PC-9 (cell line): ENCODE measurements around the gene GMDS. TPM values are rescaled to one million over a fixed set of nuclear protein-coding genes. Genes with fewer than 3 reads are reported as not detected.
A peak's percentile ranks its signal among the peaks of the same experiment; 100 is the strongest.

Experiments used
- BruUV-seq: library from RNA; stranded (reverse); fragments of 400-500 nt; replicated peaks from 2 replicates; lab custom pipeline; 2021; lab: Mats Ljungman, UMichigan
- CTCF ChIA-PET: fragments of 300-600 bp; sonication (Branson Sonifier 250); formaldehyde crosslinking; loops from one replicate; lab custom pipeline; 2022; ENCODE audit warnings: antibody characterized with exemption; lab: Charles Lee
- POLR2A ChIA-PET: fragments of 300-600 bp; sonication (Branson Sonifier 250); formaldehyde crosslinking; loops from one replicate; lab custom pipeline; 2022; ENCODE audit warnings: antibody characterized with exemption; ENCODE audit not compliant: unreplicated experiment; lab: Charles Lee
- DNase-seq, 2 experiments: peaks; one replicate each; pipeline versions ENCODE4 v3.0.0 to v3.0.0-alpha.2; 2015 to 2022; ENCODE audit warnings: mixed read lengths in 1 of 2
- H2AFZ ChIP-seq: fragments of 200-600 bp; sonication (generic); 2 replicates; pipeline ENCODE4 v1.8.1; 2017; ENCODE audit warnings: antibody characterized with exemption
- H3F3A ChIP-seq: fragments of 200-600 bp; sonication (generic); 2 replicates; pipeline ENCODE4 v1.8.1; 2017; ENCODE audit warnings: antibody characterized with exemption, mild to moderate bottlenecking, low read depth; ENCODE audit not compliant: insufficient read depth
- H3K27ac ChIP-seq: fragments of 200-600 bp; sonication (generic); 2 replicates; pipeline ENCODE4 v1.6.1; 2016; ENCODE audit warnings: mixed run types
- H3K27me3 ChIP-seq: fragments of 200-600 bp; sonication (generic); 2 replicates; pipeline ENCODE4 v1.6.1; 2016; ENCODE audit warnings: low read depth, mixed run types; ENCODE audit not compliant: insufficient read depth
- H3K36me3 ChIP-seq: fragments of 200-600 bp; sonication (generic); 2 replicates; pipeline ENCODE4 v1.6.1; 2016; ENCODE audit warnings: low read depth, mixed run types
- H3K4me1 ChIP-seq: fragments of 200-600 bp; sonication (generic); replicated peaks from 2 replicates; pipeline ENCODE4 v1.6.1; 2016; ENCODE audit warnings: mixed run types; ENCODE audit not compliant: insufficient read depth
- H3K4me2 ChIP-seq: fragments of 200-600 bp; sonication (generic); 2 replicates; pipeline ENCODE4 v1.6.1; 2017; ENCODE audit warnings: mixed run types
- H3K4me3 ChIP-seq: fragments of 200-600 bp; sonication (generic); 2 replicates; pipeline ENCODE4 v1.6.1; 2016; ENCODE audit warnings: mixed run types
- H3K79me2 ChIP-seq: fragments of 200-600 bp; sonication (generic); 2 replicates; pipeline ENCODE4 v1.6.1; 2017; ENCODE audit warnings: low read depth, mixed run types
- H3K9me2 ChIP-seq: fragments of 200-600 bp; sonication (generic); 2 replicates; pipeline ENCODE4 v1.8.1; 2017; ENCODE audit warnings: mild to moderate bottlenecking; ENCODE audit not compliant: insufficient read depth
- H3K9me3 ChIP-seq: fragments of 200-600 bp; sonication (generic); 2 replicates; pipeline ENCODE4 v1.8.1; 2016; ENCODE audit warnings: low read depth; ENCODE audit not compliant: insufficient read depth
- H4K20me1 ChIP-seq: fragments of 200-600 bp; sonication (generic); 2 replicates; pipeline ENCODE4 v1.8.1; 2017; ENCODE audit not compliant: insufficient read depth
- CTCF ChIP-seq: fragments of 200-600 bp; sonication (generic); conservative IDR thresholded peaks from 2 replicates; pipeline ENCODE4 v1.6.1; 2017; ENCODE audit warnings: mixed run types, antibody characterized with exemption, mild to moderate bottlenecking, moderate library complexity
- EZH2 ChIP-seq: fragments of 200-600 bp; sonication (generic); IDR thresholded peaks from 2 replicates; pipeline ENCODE4 v1.8.0; 2017; ENCODE audit warnings: antibody characterized with exemption, low read depth
- intact Hi-C: fragments of 100-400 bp; cut with micrococcal nuclease; formaldehyde crosslinking; loops from one replicate; pipeline ENCODE4 v1.10.0; 2022; ENCODE audit not compliant: unreplicated experiment
- total RNA-seq: library from RNA; stranded (reverse); gene quantifications from 2 replicates; pipeline ENCODE4 v1.2.3, GENCODE V29; 2021

The GMDS gene
- total RNA-seq, 1 experiment from 2014 or later: 30.1 TPM

GRCh38 chr6:1915226-1915625, 330.2 kb downstream of the GMDS start:
- Histone ChIP-seq H3K27me3 (no peaks in the 10 kb centered on the region), H3K79me2 (no peaks in the 10 kb centered on the region), H3K27ac (no peak overlapping the region), H3K9me2 (no peaks in the 10 kb centered on the region), H3K4me1 (peaks cover 30% of the 10 kb centered on the region), H3K36me3 (no peaks in the 10 kb centered on the region), H3K4me3 (no peak overlapping the region), H3K9me3 (no peaks in the 10 kb centered on the region), H3K4me2 (no peak overlapping the region), H2AFZ (no peak overlapping the region), H3F3A (peaks cover 26% of the 10 kb centered on the region), H4K20me1 (no peaks in the 10 kb centered on the region)
- TF ChIP-seq EZH2: no peak
- TF ChIP-seq CTCF: no peak
- DNase-seq: no peak
- BruUV-seq: no TSS peak
- ChIA-PET POLR2A (no interaction called here), CTCF (no interaction called here)
- intact Hi-C loops: loop anchor here (5.0 to 10.0 kb wide), 2 partner anchors 187 to 850 kb away; partner anchors contain the start of gene WRNIP1

GRCh38 chr6:1913577-1913976, 331.8 kb downstream of the GMDS start:
- Histone ChIP-seq H3K9me3 (no peaks in the 10 kb centered on the region), H3K4me3 (no peak overlapping the region), H3K27ac (no peak overlapping the region), H3K27me3 (no peaks in the 10 kb centered on the region), H3F3A (peaks cover 24% of the 10 kb centered on the region), H3K79me2 (no peaks in the 10 kb centered on the region), H3K4me1 (peaks cover 30% of the 10 kb centered on the region), H3K4me2 (no peak overlapping the region), H4K20me1 (no peaks in the 10 kb centered on the region), H3K36me3 (no peaks in the 10 kb centered on the region), H3K9me2 (no peaks in the 10 kb centered on the region), H2AFZ (no peak overlapping the region)
- ChIA-PET CTCF (no interaction called here), POLR2A (interaction anchor here (0.7 kb wide), 1 partner anchor 822 kb away, joined by 5 read pairs; no protein-coding TSS in a partner anchor)
- no peak for DNase-seq
- intact Hi-C loops: loop anchor here (10.0 kb wide), 1 partner anchor 851 kb away; the partner anchor contains the start of gene WRNIP1
- TF ChIP-seq CTCF: no peak
- no TSS peak for BruUV-seq

GRCh38 chr6:1912731-1913130, 332.7 kb downstream of the GMDS start:
- peak in 1 of 2 experiments; percentile 35 for DNase-seq
- intact Hi-C loops: loop anchor here (10.0 kb wide), 1 partner anchor 852 kb away; the partner anchor contains the start of gene WRNIP1
- Histone ChIP-seq H3K27me3 (no peaks in the 10 kb centered on the region), H3K36me3 (no peaks in the 10 kb centered on the region), H3K79me2 (no peaks in the 10 kb centered on the region), H3F3A (peaks cover 16% of the 10 kb centered on the region), H3K4me1 (peaks cover 22% of the 10 kb centered on the region), H2AFZ (no peak overlapping the region), H3K4me2 (no peak overlapping the region), H3K4me3 (no peak overlapping the region), H3K9me2 (no peaks in the 10 kb centered on the region), H3K9me3 (no peaks in the 10 kb centered on the region), H4K20me1 (no peaks in the 10 kb centered on the region), H3K27ac (no peak overlapping the region)
- no TSS peak for BruUV-seq
- ChIA-PET POLR2A (interaction anchor here (0.7 kb wide), 1 partner anchor 823 kb away, joined by 5 read pairs; no protein-coding TSS in a partner anchor), CTCF (no interaction called here)
- TF ChIP-seq EZH2 (no peak), CTCF (no peak)
